ES-I3 (cell line): ENCODE results near the gene TAS2R31.
"Not testable (repeated sequence)": the region's sequence is repeated elsewhere in the genome, so short reads cannot be mapped to it uniquely, and the experiment has no call there.

Experiments used
- H3K36me3 ChIP-seq: 2 replicates; pipeline ENCODE4 v1.6.1; 2013; ENCODE audit warnings: mild to moderate bottlenecking, low read length, control low read depth, moderate library complexity; ENCODE audit not compliant: insufficient read depth
- H3K4me1 ChIP-seq: 2 replicates; pipeline ENCODE4 v1.6.1; 2013; ENCODE audit warnings: mild to moderate bottlenecking, control low read depth, low read length; ENCODE audit not compliant: insufficient read depth
- H3K9ac ChIP-seq: 2 replicates; pipeline ENCODE4 v1.6.1; 2013; ENCODE audit warnings: low read depth, mild to moderate bottlenecking, low read length, moderate library complexity
- H3K9me3 ChIP-seq: 2 replicates; pipeline ENCODE4 v1.6.1; 2013; ENCODE audit warnings: mild to moderate bottlenecking, low read length, moderate library complexity; ENCODE audit not compliant: control insufficient read depth, insufficient read depth

Gene TAS2R31, protein sequence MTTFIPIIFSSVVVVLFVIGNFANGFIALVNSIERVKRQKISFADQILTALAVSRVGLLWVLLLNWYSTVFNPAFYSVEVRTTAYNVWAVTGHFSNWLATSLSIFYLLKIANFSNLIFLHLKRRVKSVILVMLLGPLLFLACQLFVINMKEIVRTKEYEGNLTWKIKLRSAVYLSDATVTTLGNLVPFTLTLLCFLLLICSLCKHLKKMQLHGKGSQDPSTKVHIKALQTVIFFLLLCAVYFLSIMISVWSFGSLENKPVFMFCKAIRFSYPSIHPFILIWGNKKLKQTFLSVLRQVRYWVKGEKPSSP

DNA sequence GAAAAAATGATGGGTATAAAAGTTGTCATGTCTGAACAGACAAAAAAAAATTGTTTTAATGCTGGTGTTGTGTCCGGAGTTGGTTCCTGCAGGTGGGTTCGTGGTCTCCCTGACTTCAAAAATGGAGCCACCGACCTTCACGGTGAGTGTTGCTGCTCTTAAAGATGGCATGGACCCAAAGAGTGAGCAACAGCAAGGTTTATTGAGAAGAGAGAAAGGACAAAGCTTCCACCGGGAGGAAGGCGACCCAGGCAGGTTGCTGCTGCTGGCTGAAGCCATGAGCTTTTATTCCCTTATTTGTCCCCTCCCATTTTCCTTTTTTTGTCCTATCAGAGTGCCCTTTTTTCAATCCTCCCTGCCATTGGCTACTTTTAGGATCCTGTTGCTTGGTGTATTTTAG, at the start of gene TAS2R31:
Gene TAS2R31, minus strand, starts transcription at position 101 of the 400 bp plus-strand sequence. Its CDS starts 72 bp downstream, at position 29.
- Histone ChIP-seq H3K9ac (no peak within 1 kb of the TSS), H3K9me3 (no peaks in the 10 kb centered on the region), H3K36me3 (no peaks in the 10 kb centered on the region), H3K4me1 (no peaks in the 10 kb centered on the region)

DNA sequence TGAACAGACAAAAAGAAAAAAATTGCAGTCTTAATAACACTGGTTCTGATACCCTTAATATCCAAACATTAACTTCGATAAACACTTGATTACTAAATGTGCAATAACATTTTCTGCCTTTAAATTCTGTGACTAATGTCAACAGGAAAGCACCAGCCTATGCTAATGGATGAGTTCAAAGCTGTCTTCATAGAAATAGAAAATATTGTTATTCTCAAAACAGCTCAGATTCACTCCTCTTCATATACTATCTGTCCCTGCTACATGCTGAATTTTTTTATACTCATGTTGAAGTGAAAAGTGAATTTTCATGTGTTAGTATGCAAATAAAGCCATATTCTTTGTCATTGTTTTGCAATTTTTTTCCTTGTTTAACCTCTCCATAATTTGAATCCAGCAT, 47.0 kb upstream of the TAS2R31 start:
- Histone ChIP-seq H3K4me1 (no peaks in the 10 kb centered on the region), H3K36me3 (no peaks in the 10 kb centered on the region), H3K9ac (no peak overlapping the region), H3K9me3 (no peaks in the 10 kb centered on the region)

DNA sequence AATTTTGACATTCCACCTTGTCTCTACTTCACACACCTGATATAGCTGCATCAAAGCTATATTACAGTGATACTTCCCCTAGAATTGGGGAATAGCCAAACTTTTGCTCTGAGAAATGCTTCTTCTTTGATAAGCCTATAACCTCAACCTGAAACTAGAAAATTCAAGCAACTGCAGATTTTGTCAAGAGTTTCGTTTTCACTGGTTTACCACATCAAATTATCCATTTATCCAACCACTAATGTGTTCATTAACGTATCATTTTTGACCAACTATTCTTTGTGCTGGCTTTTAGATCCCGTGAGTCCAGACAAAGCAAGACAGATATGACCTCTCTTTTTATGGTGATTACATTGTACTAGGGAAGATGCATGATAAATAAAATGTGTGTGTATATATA, 44.4 kb upstream of the TAS2R31 start:
- Histone ChIP-seq H3K9me3 (no peaks in the 10 kb centered on the region), H3K36me3 (no peaks in the 10 kb centered on the region), H3K4me1 (peaks cover 3% of the 10 kb centered on the region; the same call in 1 of the 2 replicates), H3K9ac (no peak overlapping the region)

DNA sequence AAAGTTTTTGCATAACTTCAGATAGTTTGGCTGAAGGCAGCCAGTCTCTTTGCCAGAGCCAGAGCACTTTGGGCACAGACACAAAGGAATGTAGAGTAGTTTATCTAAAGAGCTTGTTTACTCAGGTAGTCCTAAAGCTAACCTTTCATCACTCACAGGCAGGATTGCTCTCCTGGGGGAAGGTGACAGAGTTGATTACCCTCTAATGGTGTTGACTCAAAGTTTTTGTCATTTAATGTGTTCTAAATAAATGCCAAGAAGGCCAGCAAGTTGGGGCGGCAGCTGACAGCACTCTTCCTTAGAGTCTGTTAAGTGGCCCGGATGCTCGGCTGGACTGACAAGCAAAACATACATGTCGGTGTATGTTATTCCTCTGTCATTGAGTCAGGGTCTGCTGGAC, 40.2 kb upstream of the TAS2R31 start:
- Histone ChIP-seq H3K9me3 (no peaks in the 10 kb centered on the region), H3K36me3 (no peaks in the 10 kb centered on the region), H3K9ac (no peak overlapping the region), H3K4me1 (peaks cover 3% of the 10 kb centered on the region; the same call in 1 of the 2 replicates)

DNA sequence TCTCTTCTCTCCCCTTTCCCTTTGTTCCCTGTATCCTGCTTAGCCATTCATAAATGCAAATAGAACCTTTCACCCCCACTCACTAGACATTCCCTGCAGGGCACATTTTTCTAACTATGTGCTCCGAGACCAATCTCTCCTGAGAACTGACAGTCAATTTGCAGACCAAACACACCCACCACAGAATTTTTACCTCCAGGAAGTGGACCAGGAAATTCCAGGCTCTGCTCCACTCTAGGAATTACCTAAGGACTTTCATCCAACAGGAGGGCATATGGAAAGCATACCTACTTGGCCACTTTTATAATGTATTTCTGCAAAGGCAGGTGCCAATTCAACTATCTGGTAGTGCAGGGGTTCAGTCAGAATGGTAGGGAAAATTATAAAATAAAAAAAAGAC, 39.8 kb upstream of the TAS2R31 start:
- Histone ChIP-seq H3K9ac (no peak overlapping the region), H3K4me1 (peaks cover 3% of the 10 kb centered on the region; the same call in 1 of the 2 replicates), H3K9me3 (no peaks in the 10 kb centered on the region), H3K36me3 (no peaks in the 10 kb centered on the region)

DNA sequence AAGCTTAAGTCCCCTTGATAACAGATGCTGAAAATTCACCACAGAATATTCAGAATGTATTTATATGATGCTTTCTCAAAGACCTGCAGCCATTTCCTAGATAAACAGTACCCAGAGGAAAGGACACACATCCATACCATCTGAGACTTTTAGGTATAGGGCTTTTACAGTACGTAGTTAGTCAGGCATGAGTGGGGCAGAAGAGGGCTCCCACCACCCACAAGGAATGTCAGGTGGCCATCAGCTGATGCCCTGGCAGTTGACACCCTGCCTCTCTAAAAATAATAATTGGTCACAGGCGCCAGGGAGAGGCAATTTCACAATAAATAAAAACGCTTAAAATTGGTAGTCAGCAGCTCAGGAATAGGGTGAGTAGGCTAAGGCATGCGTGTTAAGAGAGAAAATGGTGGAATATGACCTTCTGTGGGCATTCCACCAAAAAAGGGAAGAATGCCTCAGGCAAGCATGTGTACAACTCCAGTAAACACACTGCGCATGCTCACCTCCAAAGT, 38.7 kb upstream of the TAS2R31 start:
- peaks cover 3% of the 10 kb centered on the region; the same call in 1 of the 2 replicates for H3K4me1 ChIP-seq
- no peak overlapping the region for H3K9ac ChIP-seq
- no peaks in the 10 kb centered on the region for H3K36me3 ChIP-seq
- no peaks in the 10 kb centered on the region for H3K9me3 ChIP-seq

DNA sequence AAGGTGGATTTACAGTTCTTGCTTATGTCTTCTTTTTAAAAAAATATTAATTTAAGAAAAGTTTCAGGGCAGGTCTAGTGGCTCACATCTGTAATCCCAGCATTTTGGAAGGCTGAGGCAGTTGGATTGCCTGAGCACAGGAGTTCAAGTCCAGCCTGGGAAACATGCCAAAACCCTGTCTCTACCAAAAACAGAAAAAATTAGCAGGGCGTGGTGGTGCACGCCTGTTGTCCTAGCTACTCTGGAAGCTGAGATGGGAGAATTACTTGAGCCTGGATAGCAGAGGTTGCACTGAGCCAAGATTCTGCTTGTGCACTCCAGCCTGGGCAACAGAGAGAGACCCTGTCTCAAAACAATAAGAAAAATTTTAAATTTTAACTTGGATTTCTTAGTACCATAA, 36.3 kb upstream of the TAS2R31 start:
- H3K9ac ChIP-seq = no peak overlapping the region
- H3K9me3 ChIP-seq = no peaks in the 10 kb centered on the region
- no peaks in the 10 kb centered on the region for H3K36me3 ChIP-seq
- peaks cover 3% of the 10 kb centered on the region; the same call in 1 of the 2 replicates for H3K4me1 ChIP-seq

DNA sequence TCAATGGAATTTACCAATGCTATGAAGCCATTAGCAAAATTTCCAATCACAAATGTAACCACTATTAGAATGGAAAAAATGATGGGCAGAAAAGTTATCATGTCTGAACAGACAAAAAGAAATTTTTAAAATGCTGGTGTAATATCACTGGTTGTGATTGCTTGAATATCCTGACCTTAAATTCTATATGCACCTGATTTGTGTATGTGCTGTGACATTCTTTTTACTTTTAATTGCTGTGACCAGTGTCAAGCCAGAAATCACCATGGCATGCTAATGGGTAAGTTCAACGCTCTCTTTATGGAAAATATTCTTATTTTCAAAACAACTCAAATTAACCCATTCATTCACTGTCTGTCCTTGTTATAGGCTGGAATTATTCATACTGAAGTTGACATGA, 31.0 kb upstream of the TAS2R31 start, which contains the start of gene TAS2R46:
Gene TAS2R46, minus strand, starts transcription at position 101 of the 400 bp plus-strand sequence. Its CDS starts 0 bp downstream, at position 101.
- H3K9me3 ChIP-seq, H3K9ac ChIP-seq, H3K4me1 ChIP-seq, H3K36me3 ChIP-seq: not testable (repeated sequence)

DNA sequence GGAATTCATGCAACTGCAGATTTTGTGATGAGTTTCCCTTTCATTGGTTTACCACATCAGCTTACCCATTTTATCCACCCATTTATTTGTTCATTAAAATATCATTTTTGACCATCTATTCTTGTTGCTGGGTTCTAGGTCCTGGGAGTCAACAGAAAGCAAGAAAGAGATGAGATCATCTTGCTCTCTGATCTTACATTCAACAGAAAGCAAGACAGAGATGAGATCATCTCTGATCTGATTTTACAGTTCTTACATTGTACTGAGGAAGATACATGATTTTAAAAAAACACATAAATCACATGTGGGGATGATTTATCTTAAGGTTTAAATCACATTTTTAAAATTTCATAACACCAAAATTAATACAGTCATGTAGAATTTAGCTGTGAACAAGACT, 28.6 kb upstream of the TAS2R31 start:
- Histone ChIP-seq H3K9me3 (no peaks in the 10 kb centered on the region), H3K4me1 (no peaks in the 10 kb centered on the region), H3K36me3 (no peaks in the 10 kb centered on the region), H3K9ac (no peak overlapping the region)

DNA sequence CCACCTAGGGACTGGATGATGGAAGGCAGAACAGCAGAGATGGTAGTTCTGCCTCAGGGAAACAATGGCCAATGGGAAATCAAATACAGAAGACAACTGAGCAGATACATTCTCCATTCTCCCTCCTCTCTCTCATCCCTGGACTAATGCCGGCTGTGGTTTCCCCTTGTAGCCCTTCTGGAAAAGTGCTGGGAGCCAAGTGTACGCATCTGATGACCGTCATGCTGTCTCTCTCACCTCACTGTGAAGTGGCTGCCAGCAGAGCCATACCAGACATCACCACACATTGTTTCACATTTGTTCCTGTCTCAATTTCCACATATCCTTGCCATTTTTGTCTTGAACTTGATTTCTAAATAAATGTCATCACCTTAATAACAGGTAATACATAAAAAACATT, 27.8 kb upstream of the TAS2R31 start:
- no peaks in the 10 kb centered on the region for H3K36me3 ChIP-seq

DNA sequence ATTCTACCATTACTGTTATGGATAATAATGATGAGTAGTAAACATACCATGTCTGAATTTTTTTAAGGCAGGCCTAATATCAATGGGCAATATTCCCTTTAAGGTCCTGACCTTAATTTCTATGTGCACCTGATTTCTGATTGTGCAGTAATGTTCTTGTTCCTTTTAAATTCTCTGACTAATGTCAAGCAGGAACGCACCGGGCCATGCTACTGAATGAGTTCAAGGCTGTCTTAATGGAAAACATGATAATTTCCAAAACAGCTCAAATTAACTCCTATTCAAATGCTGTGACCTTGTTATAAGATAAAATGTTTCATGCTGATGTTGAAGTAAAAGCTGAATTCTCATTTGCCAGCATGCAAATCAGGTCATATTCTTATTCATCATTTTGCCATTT, 24.1 kb upstream of the TAS2R31 start:
- Histone ChIP-seq H3K36me3 (peaks cover 3% of the 10 kb centered on the region; the same call in 1 of the 2 replicates), H3K9ac (no peak overlapping the region), H3K9me3 (peaks cover 9% of the 10 kb centered on the region; the same call in 1 of the 2 replicates), H3K4me1 (no peaks in the 10 kb centered on the region)

More for the DNA sequence above, 27.8 kb upstream of the TAS2R31 start:
- H3K9me3 ChIP-seq = no peaks in the 10 kb centered on the region
- no peaks in the 10 kb centered on the region for H3K4me1 ChIP-seq
- no peak overlapping the region for H3K9ac ChIP-seq

DNA sequence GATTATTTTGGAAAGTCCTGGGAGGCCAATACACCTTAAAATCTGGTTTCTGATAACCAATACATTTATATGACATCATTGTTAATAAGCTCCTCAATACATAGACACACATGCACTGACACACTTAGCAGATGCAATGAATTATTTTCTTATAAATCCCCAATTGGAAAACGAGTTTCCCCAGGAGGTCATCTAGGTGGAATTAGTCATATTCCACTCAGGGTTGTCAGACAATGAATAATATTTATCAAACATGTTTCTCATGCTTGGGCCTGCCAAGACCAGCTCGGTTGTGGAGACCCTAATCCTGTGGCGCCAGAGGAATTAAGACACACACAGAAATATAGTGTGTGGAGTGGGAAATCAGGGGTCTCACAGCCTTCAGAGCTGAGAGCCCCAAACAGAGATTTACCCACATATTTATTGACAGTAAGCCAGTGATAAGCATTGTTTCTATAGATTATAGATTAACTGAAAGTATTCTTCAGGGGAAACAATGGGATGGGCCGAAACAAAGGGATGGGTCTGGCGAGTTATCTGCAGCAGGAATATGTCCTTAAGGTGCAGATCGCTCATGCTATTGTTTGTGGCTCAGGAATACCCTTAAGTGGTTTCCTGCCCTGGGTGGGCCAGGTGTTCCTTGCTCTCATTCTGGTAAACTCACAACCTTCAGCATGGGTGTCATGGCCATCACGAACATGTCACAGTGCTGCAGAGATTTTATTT, 18.8 kb upstream of the TAS2R31 start:
- H3K4me1 ChIP-seq, H3K36me3 ChIP-seq, H3K9me3 ChIP-seq, H3K9ac ChIP-seq: not testable (repeated sequence)

DNA sequence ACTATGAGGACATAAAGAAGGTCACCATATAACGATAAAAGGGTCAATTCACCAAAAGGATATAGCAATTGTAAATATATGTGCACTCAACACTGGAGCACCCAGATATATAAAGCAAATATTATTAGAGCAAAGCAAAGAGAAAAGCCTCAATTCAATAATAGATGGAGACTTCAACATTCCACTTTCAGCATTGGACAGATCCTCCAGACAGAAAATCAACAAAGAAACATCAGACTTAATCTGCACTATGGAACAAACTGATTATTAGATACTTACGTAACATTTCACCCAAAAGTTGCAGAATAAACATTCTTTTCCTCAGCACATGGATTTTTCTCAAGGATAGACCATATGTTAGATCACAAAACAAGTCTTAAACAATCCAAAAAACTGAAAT, 10.2 kb upstream of the TAS2R31 start:
- not testable (repeated sequence) for H3K36me3 ChIP-seq, H3K9ac ChIP-seq, H3K9me3 ChIP-seq, H3K4me1 ChIP-seq

DNA sequence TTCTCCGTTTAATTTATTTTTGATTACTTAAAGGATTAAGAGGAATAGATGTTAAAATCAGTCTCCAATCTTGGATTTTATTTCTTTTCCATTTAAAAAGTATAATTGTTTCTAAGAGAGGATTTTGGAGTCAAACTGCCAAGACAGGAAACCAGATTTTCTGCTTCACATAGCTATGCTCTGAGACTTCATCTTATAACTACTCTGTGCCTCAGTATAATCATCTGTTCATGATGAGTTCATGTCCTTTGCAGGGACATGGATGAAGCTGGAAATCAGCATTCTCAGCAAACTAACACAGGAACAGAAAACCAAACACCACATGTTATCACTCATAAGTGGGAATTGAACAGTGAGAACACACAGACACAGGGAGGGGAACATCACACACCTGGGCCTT, 9.0 kb upstream of the TAS2R31 start:
- Histone ChIP-seq H3K9ac (no peak overlapping the region), H3K36me3 (no peaks in the 10 kb centered on the region), H3K4me1 (no peaks in the 10 kb centered on the region), H3K9me3 (no peaks in the 10 kb centered on the region)

DNA sequence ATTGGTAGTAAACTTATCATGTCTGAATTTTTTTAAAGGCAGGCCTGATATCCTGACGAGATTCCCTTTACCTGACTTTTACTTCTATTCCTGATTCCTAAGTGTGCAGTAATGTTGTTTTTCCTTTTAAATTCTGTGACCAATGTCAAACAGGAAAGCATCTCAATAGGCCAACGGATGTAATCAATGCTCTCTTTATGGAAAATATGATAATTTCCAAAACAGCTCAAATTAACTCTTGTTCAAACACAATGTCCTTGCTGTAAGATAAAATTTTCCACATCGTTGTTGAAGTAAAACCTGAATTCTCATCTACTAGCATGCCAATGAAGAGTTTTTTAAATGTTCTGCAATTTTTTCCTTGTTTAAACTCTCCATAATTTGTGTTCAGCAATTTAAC, 8.0 kb upstream of the TAS2R31 start:
- no peaks in the 10 kb centered on the region for H3K4me1 ChIP-seq
- no peaks in the 10 kb centered on the region for H3K9me3 ChIP-seq
- H3K9ac ChIP-seq = no peak overlapping the region
- no peaks in the 10 kb centered on the region for H3K36me3 ChIP-seq
